HG02798 (cell line): Measurements from ENCODE around the gene FTO.

Experiments
- ATAC-seq: cut with Tn5 transposase; IDR thresholded peaks from one replicate; pipeline ENCODE4 v1.9.1; 2021; ENCODE audit warnings: mild to moderate bottlenecking; ENCODE audit not compliant: unreplicated experiment, poor library complexity

The FTO gene

GRCh38 chr16:54061454-54061853 lies 357.5 kb downstream of the FTO start:
- no peak for ATAC-seq

GRCh38 chr16:54062361-54063278 lies 358.7 kb downstream of the FTO start:
- no peak for ATAC-seq

- no peak for ATAC-seq
Measured at GRCh38 chr16:54063279-54063773, 359.4 kb downstream of the FTO start.

GRCh38 chr16:54066451-54067105 lies 362.6 kb downstream of the FTO start:
- ATAC-seq = no peak

- no peak for ATAC-seq
Measured at GRCh38 chr16:54067322-54068065, 363.5 kb downstream of the FTO start.

GRCh38 chr16:54068212-54068611 lies 364.3 kb downstream of the FTO start:
- no peak for ATAC-seq

GRCh38 chr16:54069601-54070239 lies 365.8 kb downstream of the FTO start:
- no peak for ATAC-seq

- ATAC-seq = no peak
Measured at GRCh38 chr16:54070789-54071343, 366.9 kb downstream of the FTO start.

GRCh38 chr16:54071514-54071913 lies 367.6 kb downstream of the FTO start:
- no peak for ATAC-seq

- no peak for ATAC-seq
Measured at GRCh38 chr16:54072237-54072636, 368.3 kb downstream of the FTO start.

- no peak for ATAC-seq
Measured at GRCh38 chr16:54073356-54073755, 369.4 kb downstream of the FTO start.

GRCh38 chr16:54075446-54075845 lies 371.5 kb downstream of the FTO start:
- no peak for ATAC-seq

GRCh38 chr16:54076006-54076504 lies 372.1 kb downstream of the FTO start:
- ATAC-seq = no peak

- no peak for ATAC-seq
Measured at GRCh38 chr16:54077050-54077821, 373.3 kb downstream of the FTO start.

GRCh38 chr16:54080524-54081008 lies 376.6 kb downstream of the FTO start:
- ATAC-seq = no peak

GRCh38 chr16:54086791-54087190 lies 382.8 kb downstream of the FTO start:
- ATAC-seq = no peak

GRCh38 chr16:54090602-54091001 lies 386.6 kb downstream of the FTO start:
- no peak for ATAC-seq

- ATAC-seq = no peak
Measured at GRCh38 chr16:54093281-54093680, 389.3 kb downstream of the FTO start.

GRCh38 chr16:54094641-54095040 lies 390.7 kb downstream of the FTO start:
- ATAC-seq = no peak
